ENCODE measurements around the gene DDX54. TPM values are rescaled to one million over a fixed set of nuclear protein-coding genes. Genes with fewer than 3 reads are reported as not detected.

Gene DDX54
- polyA plus RNA-seq, 4 donors = 40.3 to 96.0 (median 66.4) TPM

- DNase-seq (ENCODE audit: low read depth in 4 of 4, low spot score in 3 of 4) = no peak
These were observed 5.9 kb upstream of the DDX54 start for GRCh38 chr12:113191227-113191626.

- DNase-seq (ENCODE audit: low read depth in 4 of 4, low spot score in 3 of 4) = no peak
These were observed 5.5 kb upstream of the DDX54 start for GRCh38 chr12:113190761-113191160.

GRCh38 chr12:113189361-113189760, 4.1 kb upstream of the DDX54 start:
- DNase-seq (ENCODE audit: low read depth in 4 of 4, low spot score in 3 of 4) = no peak

GRCh38 chr12:113186666-113187325, 1.5 kb upstream of the DDX54 start:
- no peak for DNase-seq (ENCODE audit: low read depth in 4 of 4, low spot score in 3 of 4)

- DNase-seq (ENCODE audit: low read depth in 4 of 4, low spot score in 3 of 4) = no peak
These were observed 721 bp upstream of the DDX54 start for GRCh38 chr12:113186033-113186365.

- peak in 3 of 4 donors; percentile 70 to 79 (median 77) for DNase-seq (ENCODE audit: low read depth in 4 of 4, low spot score in 3 of 4)
These were observed 438 bp downstream of the DDX54 start for GRCh38 chr12:113184900-113185179.

GRCh38 chr12:113184098-113184899, 979 bp downstream of the DDX54 start:
- no peak for DNase-seq (ENCODE audit: low read depth in 4 of 4, low spot score in 3 of 4)

GRCh38 chr12:113183030-113183589, 2.2 kb downstream of the DDX54 start:
- DNase-seq (ENCODE audit: low read depth in 4 of 4, low spot score in 3 of 4) = no peak

- DNase-seq (ENCODE audit: low read depth in 4 of 4, low spot score in 3 of 4) = no peak
These were observed 3.3 kb downstream of the DDX54 start for GRCh38 chr12:113181975-113182374.

GRCh38 chr12:113180333-113180732, 4.9 kb downstream of the DDX54 start:
- no peak for DNase-seq (ENCODE audit: low read depth in 4 of 4, low spot score in 3 of 4)

GRCh38 chr12:113179023-113179422, 6.3 kb downstream of the DDX54 start:
- no peak for DNase-seq (ENCODE audit: low read depth in 4 of 4, low spot score in 3 of 4)

- no peak for DNase-seq (ENCODE audit: low read depth in 4 of 4, low spot score in 3 of 4)
These were observed 10.6 kb downstream of the DDX54 start for GRCh38 chr12:113174461-113175384.

GRCh38 chr12:113173081-113173698, 12.1 kb downstream of the DDX54 start:
- DNase-seq (ENCODE audit: low read depth in 4 of 4, low spot score in 3 of 4) = no peak

GRCh38 chr12:113172185-113172584, 13.1 kb downstream of the DDX54 start:
- DNase-seq (ENCODE audit: low read depth in 4 of 4, low spot score in 3 of 4) = no peak

GRCh38 chr12:113171543-113171942, 13.7 kb downstream of the DDX54 start:
- no peak for DNase-seq (ENCODE audit: low read depth in 4 of 4, low spot score in 3 of 4)

GRCh38 chr12:113170926-113171325, 14.4 kb downstream of the DDX54 start:
- DNase-seq (ENCODE audit: low read depth in 4 of 4, low spot score in 3 of 4) = no peak

GRCh38 chr12:113170457-113170856, 14.8 kb downstream of the DDX54 start:
- DNase-seq (ENCODE audit: low read depth in 4 of 4, low spot score in 3 of 4) = no peak

GRCh38 chr12:113169697-113170096, 15.6 kb downstream of the DDX54 start:
- DNase-seq (ENCODE audit: low read depth in 4 of 4, low spot score in 3 of 4) = no peak

- no peak for DNase-seq (ENCODE audit: low read depth in 4 of 4, low spot score in 3 of 4)
These were observed 17.4 kb downstream of the DDX54 start for GRCh38 chr12:113167868-113168267.

GRCh38 chr12:113165521-113166450, 19.5 kb downstream of the DDX54 start:
- DNase-seq (ENCODE audit: low read depth in 4 of 4, low spot score in 3 of 4) = no peak
